ENCODE measurements around the gene TRPM2. TPM values are rescaled to one million over a fixed set of nuclear protein-coding genes. Genes with fewer than 3 reads are reported as not detected.
"Not testable (repeated sequence)": the region's sequence is repeated elsewhere in the genome, so short reads cannot be mapped to it uniquely, and the experiment has no call there.

The TRPM2 gene
- polyA plus RNA-seq, 3 donors, result 0.75 to 1.1 (median 0.82) TPM

GRCh38 chr21:44333509-44334328 is 19.7 kb upstream of the TRPM2 start:
- no peak for DNase-seq (ENCODE audit: low read depth in 3 of 3, low spot score in 2 of 3)

GRCh38 chr21:44334329-44335030 is 18.9 kb upstream of the TRPM2 start:
- no peak for DNase-seq (ENCODE audit: low read depth in 3 of 3, low spot score in 2 of 3)

- no peak for DNase-seq (ENCODE audit: low read depth in 3 of 3, low spot score in 2 of 3)
These were observed 18.0 kb upstream of the TRPM2 start for GRCh38 chr21:44335266-44336059.

- DNase-seq (ENCODE audit: low read depth in 3 of 3, low spot score in 2 of 3), result no peak
These were observed 16.0 kb upstream of the TRPM2 start for GRCh38 chr21:44337449-44337848.

- peak; percentile 36 to 39 (median 38) for DNase-seq (ENCODE audit: low read depth in 3 of 3, low spot score in 2 of 3)
These were observed 15.2 kb upstream of the TRPM2 start for GRCh38 chr21:44337941-44338895.

- peak; percentile 78 to 88 (median 85) for DNase-seq (ENCODE audit: low read depth in 3 of 3, low spot score in 2 of 3)
These were observed 14.2 kb upstream of the TRPM2 start, which contains the start of gene CFAP410 for GRCh38 chr21:44338971-44339910. TSS of gene CFAP410 (minus strand) at chr21:44339390. CDS start at chr21:44339194, 196 bp downstream.

- DNase-seq (ENCODE audit: low read depth in 3 of 3, low spot score in 2 of 3), result not testable (repeated sequence)
These were observed 11.5 kb upstream of the TRPM2 start for GRCh38 chr21:44341726-44342458.

- DNase-seq (ENCODE audit: low read depth in 3 of 3, low spot score in 2 of 3), result not testable (repeated sequence)
These were observed 10.4 kb upstream of the TRPM2 start for GRCh38 chr21:44342981-44343380.

GRCh38 chr21:44344541-44345183 is 8.8 kb upstream of the TRPM2 start:
- no peak for DNase-seq (ENCODE audit: low read depth in 3 of 3, low spot score in 2 of 3)

GRCh38 chr21:44345495-44345894 is 7.9 kb upstream of the TRPM2 start:
- no peak for DNase-seq (ENCODE audit: low read depth in 3 of 3, low spot score in 2 of 3)

- DNase-seq (ENCODE audit: low read depth in 3 of 3, low spot score in 2 of 3), result no peak
These were observed 5.4 kb upstream of the TRPM2 start for GRCh38 chr21:44347911-44348451.

- DNase-seq (ENCODE audit: low read depth in 3 of 3, low spot score in 2 of 3), result no peak
These were observed 4.6 kb upstream of the TRPM2 start for GRCh38 chr21:44348861-44349260.

- DNase-seq (ENCODE audit: low read depth in 3 of 3, low spot score in 2 of 3), result no peak
These were observed 4.0 kb upstream of the TRPM2 start for GRCh38 chr21:44349416-44349846.

GRCh38 chr21:44349847-44350772 is 3.3 kb upstream of the TRPM2 start:
- no peak for DNase-seq (ENCODE audit: low read depth in 3 of 3, low spot score in 2 of 3)

- DNase-seq (ENCODE audit: low read depth in 3 of 3, low spot score in 2 of 3), result no peak
These were observed 2.5 kb upstream of the TRPM2 start for GRCh38 chr21:44350773-44351481.
